ENCODE data around the gene LRFN4. TPM values are rescaled to one million over a fixed set of nuclear protein-coding genes. Genes with fewer than 3 reads are reported as not detected.

Gene LRFN4
- total RNA-seq, 1 donor = 33.7 TPM

Other genes with a start within 250 kb of the LRFN4 start
- gene RBM14, start 240.4 kb upstream of the LRFN4 start, total RNA-seq = 102 TPM
- 104 TPM for gene RBM4, start 218.4 kb upstream of the LRFN4 start, total RNA-seq
- 31.8 TPM for gene RBM4B, start 179.2 kb upstream of the LRFN4 start, total RNA-seq
- 26.1 TPM for gene SPTBN2, start 127.8 kb upstream of the LRFN4 start, total RNA-seq
- 30.4 TPM for gene RCE1, start 13.6 kb upstream of the LRFN4 start, total RNA-seq
- 1.6 TPM for gene PC, start 101.3 kb downstream of the LRFN4 start, total RNA-seq
- gene C11orf86, start 118.2 kb downstream of the LRFN4 start, total RNA-seq = not detected
- gene SYT12, start 166.1 kb downstream of the LRFN4 start, total RNA-seq = under 0.01 TPM
- 0.54 TPM for gene RHOD, start 199.8 kb downstream of the LRFN4 start, total RNA-seq